ENCODE results near the gene PRC1.

DNA sequence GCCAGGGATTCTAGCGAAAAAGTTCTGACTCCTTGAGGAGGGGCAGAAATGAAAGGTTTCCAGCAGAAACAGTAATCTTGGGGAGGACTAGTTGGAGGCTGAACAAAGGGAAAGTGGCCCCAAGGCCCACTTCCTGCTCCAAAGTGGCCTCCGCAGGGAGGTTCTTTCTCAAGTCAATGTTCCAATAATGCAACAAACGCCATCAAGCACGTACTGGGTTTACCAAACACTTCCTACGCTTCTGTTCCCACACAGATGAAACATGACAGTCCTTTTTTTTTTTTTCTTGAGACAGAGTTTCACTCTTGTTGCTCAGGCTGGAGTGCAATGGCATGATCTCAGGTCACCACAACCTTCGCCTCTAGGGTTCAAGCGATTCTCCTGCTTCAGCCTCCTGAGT, 49.2 kb downstream of the PRC1 start:
- TF ChIP-seq, protein P1, sequence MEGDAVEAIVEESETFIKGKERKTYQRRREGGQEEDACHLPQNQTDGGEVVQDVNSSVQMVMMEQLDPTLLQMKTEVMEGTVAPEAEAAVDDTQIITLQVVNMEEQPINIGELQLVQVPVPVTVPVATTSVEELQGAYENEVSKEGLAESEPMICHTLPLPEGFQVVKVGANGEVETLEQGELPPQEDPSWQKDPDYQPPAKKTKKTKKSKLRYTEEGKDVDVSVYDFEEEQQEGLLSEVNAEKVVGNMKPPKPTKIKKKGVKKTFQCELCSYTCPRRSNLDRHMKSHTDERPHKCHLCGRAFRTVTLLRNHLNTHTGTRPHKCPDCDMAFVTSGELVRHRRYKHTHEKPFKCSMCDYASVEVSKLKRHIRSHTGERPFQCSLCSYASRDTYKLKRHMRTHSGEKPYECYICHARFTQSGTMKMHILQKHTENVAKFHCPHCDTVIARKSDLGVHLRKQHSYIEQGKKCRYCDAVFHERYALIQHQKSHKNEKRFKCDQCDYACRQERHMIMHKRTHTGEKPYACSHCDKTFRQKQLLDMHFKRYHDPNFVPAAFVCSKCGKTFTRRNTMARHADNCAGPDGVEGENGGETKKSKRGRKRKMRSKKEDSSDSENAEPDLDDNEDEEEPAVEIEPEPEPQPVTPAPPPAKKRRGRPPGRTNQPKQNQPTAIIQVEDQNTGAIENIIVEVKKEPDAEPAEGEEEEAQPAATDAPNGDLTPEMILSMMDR (IDR thresholded peaks at IDR 0.05; ENCODE audit: poor library complexity, severe bottlenecking) = no peak
- no peak for TF ChIP-seq EZH2 (IDR thresholded peaks at IDR 0.05; ENCODE audit: borderline replicate concordance, insufficient read depth, low read length, poor library complexity, severe bottlenecking)
- no peak for TF ChIP-seq SMC3 (conservative IDR thresholded peaks at IDR 0.05; ENCODE audit: poor library complexity)
- no peak for TF ChIP-seq POLR2AphosphoS5 (IDR thresholded peaks at IDR 0.05)
- no peak for TF ChIP-seq TAF1 (IDR thresholded peaks at IDR 0.05; ENCODE audit: low read depth)
- TF ChIP-seq, protein P2, sequence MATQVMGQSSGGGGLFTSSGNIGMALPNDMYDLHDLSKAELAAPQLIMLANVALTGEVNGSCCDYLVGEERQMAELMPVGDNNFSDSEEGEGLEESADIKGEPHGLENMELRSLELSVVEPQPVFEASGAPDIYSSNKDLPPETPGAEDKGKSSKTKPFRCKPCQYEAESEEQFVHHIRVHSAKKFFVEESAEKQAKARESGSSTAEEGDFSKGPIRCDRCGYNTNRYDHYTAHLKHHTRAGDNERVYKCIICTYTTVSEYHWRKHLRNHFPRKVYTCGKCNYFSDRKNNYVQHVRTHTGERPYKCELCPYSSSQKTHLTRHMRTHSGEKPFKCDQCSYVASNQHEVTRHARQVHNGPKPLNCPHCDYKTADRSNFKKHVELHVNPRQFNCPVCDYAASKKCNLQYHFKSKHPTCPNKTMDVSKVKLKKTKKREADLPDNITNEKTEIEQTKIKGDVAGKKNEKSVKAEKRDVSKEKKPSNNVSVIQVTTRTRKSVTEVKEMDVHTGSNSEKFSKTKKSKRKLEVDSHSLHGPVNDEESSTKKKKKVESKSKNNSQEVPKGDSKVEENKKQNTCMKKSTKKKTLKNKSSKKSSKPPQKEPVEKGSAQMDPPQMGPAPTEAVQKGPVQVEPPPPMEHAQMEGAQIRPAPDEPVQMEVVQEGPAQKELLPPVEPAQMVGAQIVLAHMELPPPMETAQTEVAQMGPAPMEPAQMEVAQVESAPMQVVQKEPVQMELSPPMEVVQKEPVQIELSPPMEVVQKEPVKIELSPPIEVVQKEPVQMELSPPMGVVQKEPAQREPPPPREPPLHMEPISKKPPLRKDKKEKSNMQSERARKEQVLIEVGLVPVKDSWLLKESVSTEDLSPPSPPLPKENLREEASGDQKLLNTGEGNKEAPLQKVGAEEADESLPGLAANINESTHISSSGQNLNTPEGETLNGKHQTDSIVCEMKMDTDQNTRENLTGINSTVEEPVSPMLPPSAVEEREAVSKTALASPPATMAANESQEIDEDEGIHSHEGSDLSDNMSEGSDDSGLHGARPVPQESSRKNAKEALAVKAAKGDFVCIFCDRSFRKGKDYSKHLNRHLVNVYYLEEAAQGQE (IDR thresholded peaks at IDR 0.05; ENCODE audit: borderline replicate concordance) = no peak
- TF ChIP-seq EP300 (conservative IDR thresholded peaks at IDR 0.05; ENCODE audit: poor library complexity, severe bottlenecking) = no peak

Data from neural cell (in vitro differentiated cells).